Measurements from ENCODE around the gene COPG1.

COPG1 gene

GRCh38 chr3:129317014-129317771, 67.8 kb downstream of the COPG1 start:
- TF ChIP-seq CTCF (IDR thresholded peaks at IDR 0.05; ENCODE audit: unreplicated experiment in 3 of 3), result no peak
- Mint-ChIP-seq H3K9me3 (no peaks in the 10 kb centered on the region), H3K4me1 (peaks cover 14% of the 10 kb centered on the region), H3K4me3 (peak overlapping the region; percentile 77 to 83 (median 81)), H3K27ac (no peak overlapping the region), H3K27me3 (ENCODE audit: low read depth) (no peaks in the 10 kb centered on the region), H3K36me3 (ENCODE audit: low read depth) (peaks cover 6% of the 10 kb centered on the region)

GRCh38 chr3:129317848-129318247, 68.4 kb downstream of the COPG1 start:
- H3K4me3 Mint-ChIP-seq, result peak overlapping the region in 1 of 3 experiments; percentile 83
- H3K4me1 Mint-ChIP-seq, result peaks cover 10% of the 10 kb centered on the region
- H3K27ac Mint-ChIP-seq, result no peak overlapping the region
- no peaks in the 10 kb centered on the region for H3K27me3 Mint-ChIP-seq (ENCODE audit: low read depth)
- no peaks in the 10 kb centered on the region for H3K9me3 Mint-ChIP-seq
- H3K36me3 Mint-ChIP-seq (ENCODE audit: low read depth), result peaks cover 6% of the 10 kb centered on the region
- no peak for TF ChIP-seq CTCF (IDR thresholded peaks at IDR 0.05; ENCODE audit: unreplicated experiment in 3 of 3)

GRCh38 chr3:129318921-129319320, 69.5 kb downstream of the COPG1 start:
- H3K9me3 Mint-ChIP-seq, result no peaks in the 10 kb centered on the region
- H3K27me3 Mint-ChIP-seq (ENCODE audit: low read depth), result no peaks in the 10 kb centered on the region
- H3K36me3 Mint-ChIP-seq (ENCODE audit: low read depth), result peaks cover 5% of the 10 kb centered on the region
- H3K4me1 Mint-ChIP-seq, result peaks cover 4% of the 10 kb centered on the region
- peak overlapping the region in 2 of 3 experiments; percentile 41 to 67 for H3K4me3 Mint-ChIP-seq
- TF ChIP-seq CTCF (IDR thresholded peaks at IDR 0.05; ENCODE audit: unreplicated experiment in 3 of 3), result no peak
- H3K27ac Mint-ChIP-seq, result no peak overlapping the region

- Mint-ChIP-seq H3K4me1 (no peaks in the 10 kb centered on the region), H3K27me3 (ENCODE audit: low read depth) (no peaks in the 10 kb centered on the region), H3K4me3 (no peak overlapping the region), H3K36me3 (ENCODE audit: low read depth) (peaks cover 3% of the 10 kb centered on the region), H3K9me3 (no peaks in the 10 kb centered on the region), H3K27ac (no peak overlapping the region)
- TF ChIP-seq CTCF (IDR thresholded peaks at IDR 0.05; ENCODE audit: unreplicated experiment in 3 of 3), result no peak
These were observed 70.9 kb downstream of the COPG1 start for GRCh38 chr3:129320261-129320660.

- Mint-ChIP-seq H3K27ac (no peak overlapping the region), H3K4me1 (no peaks in the 10 kb centered on the region), H3K27me3 (ENCODE audit: low read depth) (no peaks in the 10 kb centered on the region), H3K4me3 (no peak overlapping the region), H3K9me3 (no peaks in the 10 kb centered on the region), H3K36me3 (ENCODE audit: low read depth) (peaks cover 3% of the 10 kb centered on the region)
- TF ChIP-seq CTCF (IDR thresholded peaks at IDR 0.05; ENCODE audit: unreplicated experiment in 3 of 3), result no peak
These were observed 71.5 kb downstream of the COPG1 start for GRCh38 chr3:129320825-129321487.
